ENCODE measurements around the gene SLC38A3. TPM values are rescaled to one million over a fixed set of nuclear protein-coding genes. Genes with fewer than 3 reads are reported as not detected.

Gene SLC38A3
- total RNA-seq, 4 donors from 2014 or later = 1.9 to 8.9 (median 5.0) TPM

GRCh38 chr3:50196253-50196801, 8.7 kb upstream of the SLC38A3 start:
- no peak for DNase-seq
- Histone ChIP-seq H3K4me1 (peaks cover 12 to 22% of the 10 kb centered on the region in 2 donors), H3K9me3 (no peaks in the 10 kb centered on the region), H3K27me3 (peaks cover 15 to 18% (median 16%) of the 10 kb centered on the region in 3 donors), H3K36me3 (no peaks in the 10 kb centered on the region), H3K4me3 (no peak overlapping the region), H3K27ac (no peak overlapping the region)
- in situ Hi-C loops (cut with MboI; ENCODE audit: low sequenced_read_pairs in 4 of 4) = no loop called here
- TF ChIP-seq CTCF (IDR thresholded peaks at IDR 0.05 in 4 of 5, conservative IDR thresholded peaks at IDR 0.05 in 1 of 5) = no peak
- TF ChIP-seq POLR2A (IDR thresholded peaks at IDR 0.05) = no peak
- no peak for ATAC-seq
- intact Hi-C loops (cut with DNase I; ENCODE audit: low total_unique reads) = no loop called here

- in situ Hi-C loops (cut with MboI; ENCODE audit: low sequenced_read_pairs in 4 of 4) = no loop called here
- Histone ChIP-seq H3K27me3 (no peaks in the 10 kb centered on the region), H3K4me1 (peaks cover 6 to 16% of the 10 kb centered on the region in 2 donors)
These were observed 3.3 kb upstream of the SLC38A3 start for GRCh38 chr3:50201573-50202315.

GRCh38 chr3:50202353-50203112, 2.5 kb upstream of the SLC38A3 start:
- H3K27me3 ChIP-seq = no peaks in the 10 kb centered on the region
- ATAC-seq (no peak), DNase-seq (no peak)
- no peak overlapping the region for H3K4me3 ChIP-seq
- no peak overlapping the region for H3K27ac ChIP-seq
- intact Hi-C loops (cut with DNase I; ENCODE audit: low total_unique reads) (no loop called here), in situ Hi-C loops (cut with MboI; ENCODE audit: low sequenced_read_pairs in 4 of 4) (no loop called here)
- TF ChIP-seq CTCF (IDR thresholded peaks at IDR 0.05 in 4 of 5, conservative IDR thresholded peaks at IDR 0.05 in 1 of 5) (no peak), POLR2A (IDR thresholded peaks at IDR 0.05) (no peak)
- peaks cover 8 to 24% of the 10 kb centered on the region in 2 donors for H3K4me1 ChIP-seq
- H3K9me3 ChIP-seq = no peaks in the 10 kb centered on the region
- no peaks in the 10 kb centered on the region for H3K36me3 ChIP-seq

More at GRCh38 chr3:50201573-50202315, 3.3 kb upstream of the SLC38A3 start:
- ATAC-seq = no peak
- Histone ChIP-seq H3K36me3 (no peaks in the 10 kb centered on the region), H3K4me3 (no peak overlapping the region), H3K9me3 (no peaks in the 10 kb centered on the region), H3K27ac (no peak overlapping the region)
- TF ChIP-seq POLR2A (IDR thresholded peaks at IDR 0.05) (no peak), CTCF (IDR thresholded peaks at IDR 0.05 in 4 of 5, conservative IDR thresholded peaks at IDR 0.05 in 1 of 5) (no peak)
- DNase-seq = no peak
- intact Hi-C loops (cut with DNase I; ENCODE audit: low total_unique reads) = no loop called here

GRCh38 chr3:50203113-50203808, 1.8 kb upstream of the SLC38A3 start:
- H3K27me3 ChIP-seq = no peaks in the 10 kb centered on the region
- intact Hi-C loops (cut with DNase I; ENCODE audit: low total_unique reads) (no loop called here), in situ Hi-C loops (cut with MboI; ENCODE audit: low sequenced_read_pairs in 4 of 4) (no loop called here)
- H3K4me3 ChIP-seq = no peak overlapping the region
- TF ChIP-seq CTCF (IDR thresholded peaks at IDR 0.05 in 4 of 5, conservative IDR thresholded peaks at IDR 0.05 in 1 of 5) = no peak
- TF ChIP-seq POLR2A (IDR thresholded peaks at IDR 0.05) = no peak
- H3K27ac ChIP-seq = peak overlapping the region in 1 of 4 donors; percentile 15
- no peaks in the 10 kb centered on the region for H3K9me3 ChIP-seq
- no peaks in the 10 kb centered on the region for H3K36me3 ChIP-seq
- DNase-seq (no peak), ATAC-seq (no peak)
- peaks cover 12 to 30% of the 10 kb centered on the region in 2 donors for H3K4me1 ChIP-seq

All from gastrocnemius medialis (tissue), 4 donors.